GM10248 (cell line): ENCODE results near the gene RPN2.
"Not testable (repeated sequence)": the region's sequence is repeated elsewhere in the genome, so short reads cannot be mapped to it uniquely, and the experiment has no call there.

ENCODE experiments used
- CTCF ChIA-PET: fragments of 300-600 bp; sonication (Branson Sonifier 250); formaldehyde crosslinking; extraction: SDS; loops from one replicate; lab custom pipeline; 2021; ENCODE audit warnings: antibody characterized with exemption; lab: Yijun Ruan, JAX
- POLR2A ChIA-PET: fragments of 350-650 bp; sonication (Branson Sonifier 250); formaldehyde crosslinking; extraction: SDS; loops from one replicate; lab custom pipeline; 2020; ENCODE audit warnings: antibody characterized with exemption; lab: Yijun Ruan, JAX
- DNase-seq: peaks from one replicate; pipeline ENCODE4 v3.0.0; 2012; ENCODE audit errors: extremely low spot score
- TF ChIP-seq, protein P1 (sequence below): IDR thresholded peaks from 2 replicates; pipeline ENCODE4 v1.5.1; 2012; ENCODE audit warnings: mild to moderate bottlenecking, low read depth; ENCODE audit errors: extremely low read depth, missing control alignments, control extremely low read depth

The RPN2 gene

DNA sequence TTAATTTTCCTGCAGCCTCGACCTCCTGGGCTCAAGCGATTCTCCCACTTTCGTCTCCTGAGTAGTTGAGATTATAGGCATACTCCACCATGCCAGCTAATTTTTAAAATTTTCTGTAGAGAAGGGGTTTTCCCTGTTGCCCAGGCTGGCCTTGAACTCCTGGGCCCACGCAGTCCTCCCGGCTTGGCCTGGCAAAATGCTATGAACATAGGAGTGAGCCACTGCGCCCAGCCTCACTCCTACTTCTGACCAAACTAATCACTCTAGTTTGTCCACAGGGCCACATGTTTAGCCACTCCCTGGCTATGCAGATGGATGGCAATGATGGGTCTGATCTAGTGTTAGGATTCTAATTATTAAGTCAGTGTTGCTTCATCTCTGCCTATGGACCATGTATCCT, 31.9 kb upstream of the RPN2 start:
- TF ChIP-seq, protein P1, sequence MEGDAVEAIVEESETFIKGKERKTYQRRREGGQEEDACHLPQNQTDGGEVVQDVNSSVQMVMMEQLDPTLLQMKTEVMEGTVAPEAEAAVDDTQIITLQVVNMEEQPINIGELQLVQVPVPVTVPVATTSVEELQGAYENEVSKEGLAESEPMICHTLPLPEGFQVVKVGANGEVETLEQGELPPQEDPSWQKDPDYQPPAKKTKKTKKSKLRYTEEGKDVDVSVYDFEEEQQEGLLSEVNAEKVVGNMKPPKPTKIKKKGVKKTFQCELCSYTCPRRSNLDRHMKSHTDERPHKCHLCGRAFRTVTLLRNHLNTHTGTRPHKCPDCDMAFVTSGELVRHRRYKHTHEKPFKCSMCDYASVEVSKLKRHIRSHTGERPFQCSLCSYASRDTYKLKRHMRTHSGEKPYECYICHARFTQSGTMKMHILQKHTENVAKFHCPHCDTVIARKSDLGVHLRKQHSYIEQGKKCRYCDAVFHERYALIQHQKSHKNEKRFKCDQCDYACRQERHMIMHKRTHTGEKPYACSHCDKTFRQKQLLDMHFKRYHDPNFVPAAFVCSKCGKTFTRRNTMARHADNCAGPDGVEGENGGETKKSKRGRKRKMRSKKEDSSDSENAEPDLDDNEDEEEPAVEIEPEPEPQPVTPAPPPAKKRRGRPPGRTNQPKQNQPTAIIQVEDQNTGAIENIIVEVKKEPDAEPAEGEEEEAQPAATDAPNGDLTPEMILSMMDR, result no peak
- CTCF ChIA-PET, result no interaction called here
- POLR2A ChIA-PET, result no interaction called here

DNA sequence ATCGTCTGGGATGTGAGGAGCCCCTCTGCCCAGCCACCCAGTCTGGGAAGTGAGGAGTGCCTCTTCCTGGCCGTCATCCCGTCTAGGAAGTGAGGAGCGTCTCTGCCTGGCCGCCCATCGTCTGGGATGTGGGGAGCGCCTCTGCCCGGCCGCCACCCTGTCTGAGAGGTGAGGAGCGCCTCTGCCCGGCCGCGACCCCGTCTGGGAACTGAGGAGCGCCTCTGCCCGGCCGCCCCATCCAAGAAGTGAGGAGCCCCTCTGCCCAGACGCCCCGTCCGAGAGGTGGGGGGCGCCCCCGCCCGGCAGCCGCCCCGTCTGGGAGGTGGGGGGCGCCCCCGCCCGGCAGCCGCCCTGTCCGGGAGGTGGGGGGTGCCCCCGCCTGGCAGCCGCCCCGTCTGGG, 28.3 kb upstream of the RPN2 start:
- CTCF ChIA-PET, POLR2A ChIA-PET: not testable (repeated sequence)

More for the DNA sequence above, 31.9 kb upstream of the RPN2 start:
- no peak for DNase-seq

DNA sequence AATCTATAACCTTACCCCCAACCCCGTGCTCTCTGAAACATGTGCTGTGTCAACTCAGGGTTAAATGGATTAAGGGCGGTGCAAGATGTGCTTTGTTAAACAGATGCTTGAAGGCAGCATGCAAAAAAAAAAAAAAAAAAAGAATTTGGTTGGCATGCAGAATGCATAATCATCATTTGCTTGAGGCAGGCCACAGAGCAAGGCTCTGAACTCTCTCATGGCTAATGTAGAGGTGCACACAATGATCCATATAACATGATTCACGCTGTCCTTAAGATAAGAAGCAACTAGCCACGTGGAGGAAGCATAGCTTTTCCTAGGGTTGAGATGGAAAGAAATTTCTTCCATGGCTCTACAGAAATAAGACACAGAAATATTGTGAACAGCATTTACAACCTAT, 27.6 kb upstream of the RPN2 start:
- TF ChIP-seq, protein P1, result no peak
- ChIA-PET POLR2A (no interaction called here), CTCF (no interaction called here)
- no peak for DNase-seq

More for the DNA sequence above, 28.3 kb upstream of the RPN2 start:
- DNase-seq, result not testable (repeated sequence)

DNA sequence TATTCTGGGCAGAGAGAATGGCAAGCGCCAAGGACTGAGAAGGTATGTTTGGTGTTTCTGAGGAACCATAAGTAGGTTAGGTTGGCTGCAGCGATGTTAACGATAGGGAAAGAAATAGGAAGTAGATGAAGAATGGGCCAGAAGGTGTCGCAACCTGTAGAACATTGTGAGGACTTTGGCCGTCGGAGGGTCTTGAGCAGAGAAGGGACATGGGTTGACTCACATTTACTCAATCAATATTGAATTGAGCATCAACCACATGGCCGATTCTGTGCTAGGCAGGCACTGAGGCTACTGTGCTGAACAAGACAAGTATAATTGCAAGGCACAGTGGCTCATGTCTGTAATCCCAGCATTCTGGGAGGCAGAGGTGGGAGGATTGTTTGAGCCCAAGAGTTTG, 26.8 kb upstream of the RPN2 start:
- TF ChIP-seq, protein P1, result no peak
- POLR2A ChIA-PET, result no interaction called here
- CTCF ChIA-PET, result no interaction called here
- DNase-seq, result no peak

DNA sequence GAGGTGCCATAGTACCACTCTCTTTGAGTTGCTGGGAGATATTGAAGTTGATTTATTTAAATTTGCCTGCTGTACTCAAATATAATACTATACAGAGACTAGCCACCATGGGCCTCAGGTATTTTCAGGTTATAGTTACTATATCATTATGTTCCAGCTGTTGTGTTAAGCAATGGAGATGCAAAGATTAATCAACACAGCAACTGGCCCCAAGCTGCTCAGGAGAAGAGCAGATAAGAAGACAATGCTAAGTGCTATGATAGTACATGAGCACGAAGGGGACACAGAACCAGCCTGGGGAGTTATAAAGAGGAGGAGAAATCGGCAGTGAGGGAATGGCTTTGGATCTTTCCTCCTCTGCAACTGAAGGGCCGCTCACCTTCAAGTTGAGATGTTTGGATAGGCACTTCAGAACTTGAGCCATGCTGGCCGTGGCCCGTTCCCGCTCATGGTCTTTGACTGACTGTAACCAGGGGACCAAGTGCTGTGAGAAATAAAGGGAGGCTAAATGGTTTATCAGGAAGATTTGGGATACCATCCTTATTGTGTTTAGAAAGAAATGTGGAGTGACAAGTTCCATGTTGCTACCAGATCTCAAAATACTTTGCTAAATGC, 24.3 kb upstream of the RPN2 start:
- ChIA-PET POLR2A (no interaction called here), CTCF (interaction anchor here (0.7 to 2.0 kb wide), 4 partner anchors 9 to 37 kb away, joined by 3 to 6 read pairs (median 4); no protein-coding TSS in a partner anchor)
- no peak for DNase-seq
- TF ChIP-seq, protein P1, result no peak

DNA sequence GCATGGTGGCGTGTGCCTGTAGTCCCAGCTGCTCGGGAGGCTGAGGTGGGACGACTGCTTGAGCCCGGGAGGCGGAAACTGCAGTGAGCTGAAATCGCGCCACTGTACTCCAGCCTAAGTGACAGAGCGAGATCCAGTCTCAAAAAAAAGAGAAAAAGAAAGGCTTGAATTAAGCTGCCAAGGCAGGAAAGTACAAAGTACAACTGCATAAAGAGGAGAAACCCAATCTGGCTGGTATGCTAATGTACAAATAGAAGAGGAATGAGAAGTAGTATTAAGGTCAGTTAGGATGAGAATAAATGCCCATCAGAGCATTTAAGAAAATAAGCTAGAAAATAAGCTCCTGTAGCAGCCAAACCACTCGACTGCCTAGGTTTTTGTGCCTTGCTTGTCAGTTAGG, 23.1 kb upstream of the RPN2 start:
- DNase-seq, result no peak
- POLR2A ChIA-PET, result no interaction called here
- TF ChIP-seq, protein P1, result no peak
- CTCF ChIA-PET, result interaction anchor here (1.1 to 2.0 kb wide), 4 partner anchors 10 to 21 kb away, joined by 3 to 6 read pairs (median 4); no protein-coding TSS in a partner anchor

DNA sequence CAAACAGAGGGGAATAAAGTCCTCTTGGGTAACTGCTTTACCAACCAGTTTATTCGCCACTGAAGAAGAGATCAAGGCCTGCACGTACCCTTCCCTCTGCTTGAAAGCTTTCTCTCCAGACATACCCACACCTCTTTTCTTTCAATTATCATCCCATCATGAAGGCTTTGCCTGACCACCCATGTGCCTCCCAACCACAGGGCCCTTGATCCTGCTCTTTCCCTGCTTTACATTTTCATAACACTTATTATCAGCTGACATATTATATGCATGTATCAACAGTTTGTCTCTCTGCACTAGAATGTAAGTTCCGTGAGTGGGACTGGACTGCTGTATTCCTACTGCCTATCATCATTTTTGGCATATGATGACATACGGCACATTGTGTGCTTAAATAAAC, 20.9 kb upstream of the RPN2 start:
- TF ChIP-seq, protein P1, result no peak
- ChIA-PET POLR2A (no interaction called here), CTCF (no interaction called here)
- DNase-seq, result no peak
